HCT116 (cell line): ENCODE measurements around the gene SLC19A1. TPM values are rescaled to one million over a fixed set of nuclear protein-coding genes. Genes with fewer than 3 reads are reported as not detected.

Source experiments
- ATAC-seq: fragments of 200-7000 bp; cut with Tn5 transposase; 2 replicates; pipeline ENCODE4 v1.9.1; 2020; ENCODE audit warnings: mild to moderate bottlenecking, moderate library complexity
- BruUV-seq: library from RNA; stranded (reverse); fragments of 400-500 nt; replicated peaks from 2 replicates; lab custom pipeline; 2021; lab: Mats Ljungman, UMichigan
- CTCF ChIA-PET: fragments of 300-600 bp; sonication (Branson Sonifier 250); formaldehyde crosslinking; loops from one replicate; lab custom pipeline; 2021; ENCODE audit warnings: antibody characterized with exemption; lab: Charles Lee
- POLR2A ChIA-PET: fragments of 300-600, 350-600 bp; sonication (Branson Sonifier 250); formaldehyde crosslinking; loops from one replicate; lab custom pipeline; 2021; ENCODE audit warnings: antibody characterized with exemption; lab: Charles Lee
- RAD21 ChIA-PET, 2 experiments: fragments of 300-600 bp; sonication (Branson Sonifier 250); formaldehyde crosslinking; loops; one replicate each; lab custom pipeline; 2023; ENCODE audit warnings: low total read pairs in 2 of 2; ENCODE audit not compliant: uncharacterized antibody in 2 of 2, unreplicated experiment in 2 of 2, low non-redundant PET in 1 of 2; lab: Charles Lee
- DNase-seq: peaks from one replicate; pipeline ENCODE4 v3.0.0-alpha.2; 2010; ENCODE audit warnings: low read depth, low spot score
- H2AFZ ChIP-seq: fragments of 200-600 bp; shearing (Covaris generic), sonication (generic); 2 replicates; pipeline ENCODE4 v1.6.1; 2017; ENCODE audit warnings: low read depth, mixed run types, mixed read lengths, antibody characterized with exemption, low read length; ENCODE audit not compliant: poor library complexity, severe bottlenecking
- H3K27ac ChIP-seq: 2 replicates; pipeline ENCODE4 v1.5.1; 2012; ENCODE audit warnings: low read depth, low read length
- H3K27me3 ChIP-seq: fragments of 200-600 bp; sonication (generic); 2 replicates; pipeline ENCODE4 v1.6.1; 2016; ENCODE audit warnings: mixed run types, low read length, mixed read lengths; ENCODE audit not compliant: insufficient read depth
- H3K36me3 ChIP-seq, 2 experiments: fragments of 200-500 bp in 1 of 2; fragments of 200-600 bp in 1 of 2; sonication (Bioruptor generic) in 1 of 2; sonication (generic) in 1 of 2; 2 replicates each; pipeline versions ENCODE4 v1.5.1 to v1.6.1; 2014 to 2016; ENCODE audit warnings: low read length in 2 of 2, inconsistent platforms in 1 of 2, mixed read lengths in 1 of 2, mixed run types in 1 of 2; ENCODE audit not compliant: insufficient read depth in 2 of 2, control insufficient read depth in 1 of 2
- H3K4me1 ChIP-seq, 2 experiments: fragments of 200-600 bp in 1 of 2; sonication (generic) in 1 of 2; 2 replicates each; pipeline versions ENCODE4 v1.5.1 to v1.6.1; 2012 to 2017; ENCODE audit warnings: low read length in 2 of 2, inconsistent platforms in 1 of 2, mild to moderate bottlenecking in 1 of 2, mixed read lengths in 1 of 2, mixed run types in 1 of 2, moderate library complexity in 1 of 2; ENCODE audit not compliant: insufficient read depth in 2 of 2, control insufficient read depth in 1 of 2
- H3K4me2 ChIP-seq: fragments of 200-600 bp; sonication (generic); 2 replicates; pipeline ENCODE4 v1.6.1; 2017; ENCODE audit warnings: mixed run types, low read length, mixed read lengths
- H3K4me3 ChIP-seq, 2 experiments: fragments of 200-600 bp in 1 of 2; sonication (generic) in 1 of 2; replicated peaks in 1 of 2; 2 replicates each; pipeline ENCODE4 v1.5.1; 2011 to 2016; ENCODE audit warnings: low read length in 2 of 2, control low read depth in 1 of 2, low read depth in 1 of 2, mild to moderate bottlenecking in 1 of 2, mixed read lengths in 1 of 2, mixed run types in 1 of 2
- H3K79me2 ChIP-seq: fragments of 200-600 bp; sonication (generic); 2 replicates; pipeline ENCODE4 v1.6.1; 2017; ENCODE audit warnings: mild to moderate bottlenecking, mixed run types, low read length, moderate library complexity, mixed read lengths; ENCODE audit not compliant: insufficient read depth
- H3K9ac ChIP-seq: fragments of 200-600 bp; sonication (generic); 2 replicates; pipeline ENCODE4 v1.6.1; 2016; ENCODE audit warnings: low read length, mixed read lengths
- H3K9me2 ChIP-seq: fragments of 200-600 bp; sonication (generic), shearing (Covaris generic); 2 replicates; pipeline ENCODE4 v1.6.1; 2017; ENCODE audit warnings: mixed run types, mild to moderate bottlenecking, moderate library complexity; ENCODE audit not compliant: insufficient read depth
- H3K9me3 ChIP-seq, 2 experiments: fragments of 200-500 bp in 1 of 2; fragments of 200-600 bp in 1 of 2; sonication (Bioruptor generic) in 1 of 2; sonication (generic) in 1 of 2; 2 replicates each; pipeline ENCODE4 v1.6.1; 2014 to 2017; ENCODE audit warnings: low read length in 2 of 2, mixed read lengths in 2 of 2, inconsistent platforms in 1 of 2, low read depth in 1 of 2, mild to moderate bottlenecking in 1 of 2, mixed run types in 1 of 2, moderate library complexity in 1 of 2; ENCODE audit not compliant: control insufficient read depth in 1 of 2, insufficient read depth in 1 of 2
- H4K20me1 ChIP-seq: fragments of 200-600 bp; sonication (generic), shearing (Covaris generic); 2 replicates; pipeline ENCODE4 v1.6.1; 2017; ENCODE audit warnings: mixed run types, mild to moderate bottlenecking, moderate library complexity; ENCODE audit not compliant: insufficient read depth
- ATF3 ChIP-seq: IDR thresholded peaks from 2 replicates; pipeline ENCODE4 v1.6.1; 2012
- EGR1 ChIP-seq: IDR thresholded peaks from 2 replicates; pipeline ENCODE4 v1.6.1; 2012; ENCODE audit warnings: low read depth
- FOSL1 ChIP-seq: IDR thresholded peaks from 2 replicates; pipeline ENCODE4 v1.6.1; 2012; ENCODE audit warnings: low read depth
- JUND ChIP-seq: IDR thresholded peaks from 2 replicates; pipeline ENCODE4 v1.6.1; 2012
- POLR2A ChIP-seq: IDR thresholded peaks from 2 replicates; pipeline ENCODE4 v1.7.0; 2011; ENCODE audit warnings: borderline replicate concordance; ENCODE audit not compliant: insufficient read depth, insufficient read length; ENCODE audit errors: extremely low read depth
- RAD21 ChIP-seq: IDR thresholded peaks from 2 replicates; pipeline ENCODE4 v1.6.1; 2012; ENCODE audit warnings: low read depth, mild to moderate bottlenecking
- SP1 ChIP-seq: IDR thresholded peaks from 2 replicates; pipeline ENCODE4 v1.6.1; 2012; ENCODE audit warnings: low read depth
- ZBTB33 ChIP-seq: IDR thresholded peaks from 2 replicates; pipeline ENCODE4 v1.6.1; 2011; ENCODE audit warnings: mild to moderate bottlenecking, low read length, moderate library complexity; ENCODE audit not compliant: insufficient replicate concordance; ENCODE audit errors: extremely low read depth
- ZFX ChIP-seq: fragments of 450-650 bp; IDR thresholded peaks from 2 replicates; pipeline ENCODE4 v1.6.1; 2017
- intact Hi-C: fragments of 100-400 bp; cut with micrococcal nuclease; formaldehyde crosslinking; loops from 2 replicates; pipeline ENCODE4 v1.10.0; 2022
- total RNA-seq: library from RNA; stranded (reverse); gene quantifications from one replicate; pipeline ENCODE4 v1.2.1, GENCODE V29; 2021; ENCODE audit not compliant: unreplicated experiment
- TF ChIP-seq, protein P1 (sequence below): IDR thresholded peaks from 2 replicates; pipeline ENCODE4 v1.6.1; 2012; ENCODE audit warnings: low read depth
- TF ChIP-seq, protein P2 (sequence below): IDR thresholded peaks from 2 replicates; pipeline ENCODE4 v1.6.1; 2012

The SLC19A1 gene
- total RNA-seq, 1 experiment from 2014 or later: 50.2 TPM

DNA sequence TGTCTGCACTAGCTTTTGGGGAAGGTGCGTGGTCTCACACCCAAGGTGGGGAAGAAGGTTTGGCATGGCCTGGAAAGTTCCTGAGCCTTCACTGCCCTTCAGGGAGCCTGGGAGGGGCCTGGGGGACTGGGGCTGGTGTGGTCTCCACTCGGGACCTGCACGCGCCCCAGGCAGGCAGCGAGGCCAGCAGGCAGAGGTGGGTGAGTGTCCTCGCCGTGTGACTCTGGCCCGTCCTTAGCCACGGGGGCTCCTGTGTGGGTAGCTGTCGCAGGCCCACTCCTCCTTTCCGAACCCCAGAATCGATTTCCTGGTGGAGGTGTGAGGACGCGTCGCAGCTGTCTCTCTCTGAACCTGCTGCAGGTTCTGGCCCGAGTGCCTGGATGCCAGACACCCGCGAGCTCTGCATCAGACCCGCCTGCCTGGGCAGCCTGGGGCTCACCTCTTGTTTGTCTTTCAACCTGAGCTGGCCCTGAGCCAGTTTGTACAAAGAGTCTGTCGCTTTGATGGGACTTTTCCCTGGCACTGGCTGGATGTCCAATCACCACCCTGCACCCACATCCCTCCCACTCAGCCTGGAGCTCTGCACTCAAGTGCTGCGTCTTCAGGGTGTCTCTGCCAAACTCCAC is 36.0 kb upstream of the SLC19A1 start:
- Histone ChIP-seq H2AFZ (no peak overlapping the region), H3K27me3 (no peaks in the 10 kb centered on the region), H3K9me2 (no peaks in the 10 kb centered on the region), H3K79me2 (no peaks in the 10 kb centered on the region), H3K4me2 (no peak overlapping the region), H3K4me1 (peaks cover 0 to 6% of the 10 kb centered on the region in 2 experiments; a peak in 1 of 4 replicates), H3K4me3 (no peak overlapping the region), H3K27ac (no peak overlapping the region), H4K20me1 (no peaks in the 10 kb centered on the region), H3K36me3 (no peaks in the 10 kb centered on the region), H3K9me3 (peaks cover 5% of the 10 kb centered on the region in 2 experiments; a peak in 2 of 4 replicates), H3K9ac (no peak overlapping the region)
- ChIA-PET CTCF (interaction anchor here (1.0 kb wide), 1 partner anchor 302 kb away, joined by 3 read pairs; no protein-coding TSS in a partner anchor), POLR2A (no interaction called here), RAD21 (no interaction called here)
- ATAC-seq: peak; percentile 30; the same call in 1 of the 2 replicates
- TF ChIP-seq, protein P1, sequence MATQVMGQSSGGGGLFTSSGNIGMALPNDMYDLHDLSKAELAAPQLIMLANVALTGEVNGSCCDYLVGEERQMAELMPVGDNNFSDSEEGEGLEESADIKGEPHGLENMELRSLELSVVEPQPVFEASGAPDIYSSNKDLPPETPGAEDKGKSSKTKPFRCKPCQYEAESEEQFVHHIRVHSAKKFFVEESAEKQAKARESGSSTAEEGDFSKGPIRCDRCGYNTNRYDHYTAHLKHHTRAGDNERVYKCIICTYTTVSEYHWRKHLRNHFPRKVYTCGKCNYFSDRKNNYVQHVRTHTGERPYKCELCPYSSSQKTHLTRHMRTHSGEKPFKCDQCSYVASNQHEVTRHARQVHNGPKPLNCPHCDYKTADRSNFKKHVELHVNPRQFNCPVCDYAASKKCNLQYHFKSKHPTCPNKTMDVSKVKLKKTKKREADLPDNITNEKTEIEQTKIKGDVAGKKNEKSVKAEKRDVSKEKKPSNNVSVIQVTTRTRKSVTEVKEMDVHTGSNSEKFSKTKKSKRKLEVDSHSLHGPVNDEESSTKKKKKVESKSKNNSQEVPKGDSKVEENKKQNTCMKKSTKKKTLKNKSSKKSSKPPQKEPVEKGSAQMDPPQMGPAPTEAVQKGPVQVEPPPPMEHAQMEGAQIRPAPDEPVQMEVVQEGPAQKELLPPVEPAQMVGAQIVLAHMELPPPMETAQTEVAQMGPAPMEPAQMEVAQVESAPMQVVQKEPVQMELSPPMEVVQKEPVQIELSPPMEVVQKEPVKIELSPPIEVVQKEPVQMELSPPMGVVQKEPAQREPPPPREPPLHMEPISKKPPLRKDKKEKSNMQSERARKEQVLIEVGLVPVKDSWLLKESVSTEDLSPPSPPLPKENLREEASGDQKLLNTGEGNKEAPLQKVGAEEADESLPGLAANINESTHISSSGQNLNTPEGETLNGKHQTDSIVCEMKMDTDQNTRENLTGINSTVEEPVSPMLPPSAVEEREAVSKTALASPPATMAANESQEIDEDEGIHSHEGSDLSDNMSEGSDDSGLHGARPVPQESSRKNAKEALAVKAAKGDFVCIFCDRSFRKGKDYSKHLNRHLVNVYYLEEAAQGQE: no peak
- no peak for TF ChIP-seq EGR1
- no peak for TF ChIP-seq ATF3
- no peak for TF ChIP-seq RAD21
- TF ChIP-seq FOSL1: no peak
- TF ChIP-seq POLR2A: no peak
- no peak for TF ChIP-seq SP1
- TF ChIP-seq, protein P2, sequence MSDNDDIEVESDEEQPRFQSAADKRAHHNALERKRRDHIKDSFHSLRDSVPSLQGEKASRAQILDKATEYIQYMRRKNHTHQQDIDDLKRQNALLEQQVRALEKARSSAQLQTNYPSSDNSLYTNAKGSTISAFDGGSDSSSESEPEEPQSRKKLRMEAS: no peak
- no peak for TF ChIP-seq JUND
- no peak for TF ChIP-seq ZFX
- no peak for TF ChIP-seq ZBTB33
- BruUV-seq: no TSS peak
- intact Hi-C loops: no loop called here
- no peak for DNase-seq
